Neural cell (in vitro differentiated cells): ENCODE measurements around the gene AGPAT2. TPM values are rescaled to one million over a fixed set of nuclear protein-coding genes. Genes with fewer than 3 reads are reported as not detected.
"Not testable (repeated sequence)": the region's sequence is repeated elsewhere in the genome, so short reads cannot be mapped to it uniquely, and the experiment has no call there.

Experiments
- H2AFZ ChIP-seq: fragments of 200-600, 300-800 bp; sonication (generic), shearing (Covaris generic); 2 replicates; pipeline ENCODE4 v1.6.0; 2014; ENCODE audit warnings: low read depth, mild to moderate bottlenecking, antibody characterized with exemption, low read length, moderate library complexity
- H3F3A ChIP-seq: fragments of 200-600 bp; shearing (Covaris generic); 2 replicates; pipeline ENCODE4 v1.6.1; 2016; ENCODE audit warnings: mild to moderate bottlenecking, moderate library complexity, mixed read lengths, antibody characterized with exemption, low read length; ENCODE audit not compliant: insufficient read depth, poor library complexity, severe bottlenecking
- H3K27ac ChIP-seq: fragments of 200-600, 300-800 bp; sonication (generic), shearing (Covaris generic); 2 replicates; pipeline ENCODE4 v1.5.1; 2014; ENCODE audit warnings: mild to moderate bottlenecking, low read length, moderate library complexity
- H3K27me3 ChIP-seq: fragments of 300-800, 200-600 bp; sonication (generic), shearing (Covaris generic); 2 replicates; pipeline ENCODE4 v1.6.0; 2014; ENCODE audit warnings: mild to moderate bottlenecking, low read depth, low read length, moderate library complexity; ENCODE audit not compliant: insufficient read depth
- H3K36me3 ChIP-seq: fragments of 300-800, 200-600 bp; sonication (generic), shearing (Covaris generic); 2 replicates; pipeline ENCODE4 v1.5.1; 2014; ENCODE audit warnings: mild to moderate bottlenecking, antibody characterized with exemption, low read length, moderate library complexity; ENCODE audit not compliant: insufficient read depth
- H3K4me2 ChIP-seq: fragments of 300-800, 200-600 bp; sonication (generic), shearing (Covaris generic); 2 replicates; pipeline ENCODE4 v1.6.0; 2014; ENCODE audit warnings: mild to moderate bottlenecking, low read length
- H3K4me3 ChIP-seq: fragments of 300-800, 200-600 bp; sonication (generic), shearing (Covaris generic); 2 replicates; pipeline ENCODE4 v1.5.1; 2014; ENCODE audit warnings: mild to moderate bottlenecking, low read length, moderate library complexity
- H3K79me2 ChIP-seq: fragments of 200-600 bp; shearing (Covaris generic); replicated peaks from 2 replicates; pipeline ENCODE4 v1.6.0; 2014; ENCODE audit warnings: mild to moderate bottlenecking, low read length, moderate library complexity; ENCODE audit not compliant: insufficient read depth
- H3K9ac ChIP-seq: fragments of 300-800, 200-600 bp; sonication (generic), shearing (Covaris generic); 2 replicates; pipeline ENCODE4 v1.6.1; 2016; ENCODE audit warnings: mild to moderate bottlenecking, low read length, mixed read lengths
- H3K9me2 ChIP-seq: fragments of 200-600 bp; shearing (Covaris generic); 2 replicates; pipeline ENCODE4 v1.6.1; 2016; ENCODE audit warnings: mild to moderate bottlenecking, low read length, mixed read lengths; ENCODE audit not compliant: insufficient read depth
- H3K9me3 ChIP-seq: fragments of 200-600, 300-800 bp; sonication (generic), shearing (Covaris generic); 2 replicates; pipeline ENCODE4 v1.6.1; 2016; ENCODE audit warnings: mild to moderate bottlenecking, mixed run types, low read length, moderate library complexity, mixed read lengths
- H4K20me1 ChIP-seq: fragments of 200-600 bp; shearing (Covaris generic); 2 replicates; pipeline ENCODE4 v1.6.1; 2016; ENCODE audit warnings: mild to moderate bottlenecking, mixed run types; ENCODE audit not compliant: insufficient read depth
- EP300 ChIP-seq: fragments of 450-650 bp; conservative IDR thresholded peaks from 2 replicates; pipeline ENCODE4 v1.6.1; 2014; ENCODE audit warnings: antibody characterized with exemption, mild to moderate bottlenecking, moderate library complexity; ENCODE audit not compliant: poor library complexity, severe bottlenecking
- EZH2 ChIP-seq: fragments of 200-600, 300-800 bp; shearing (Covaris generic), sonication (generic); IDR thresholded peaks from 2 replicates; pipeline ENCODE4 v1.6.1; 2014; ENCODE audit warnings: antibody characterized with exemption, low read length, borderline replicate concordance, mild to moderate bottlenecking; ENCODE audit not compliant: insufficient read depth, poor library complexity, severe bottlenecking
- MXI1 ChIP-seq: fragments of 450-650 bp; conservative IDR thresholded peaks from 2 replicates; pipeline ENCODE4 v1.6.1; 2014; ENCODE audit warnings: antibody characterized with exemption, mild to moderate bottlenecking; ENCODE audit not compliant: poor library complexity, severe bottlenecking
- POLR2AphosphoS5 ChIP-seq: IDR thresholded peaks from 2 replicates; pipeline ENCODE4 v1.6.1; 2012
- RAD21 ChIP-seq: fragments of 450-650 bp; conservative IDR thresholded peaks from 2 replicates; pipeline ENCODE4 v1.6.1; 2014; ENCODE audit warnings: antibody characterized with exemption, mild to moderate bottlenecking, moderate library complexity
- SMC3 ChIP-seq: fragments of 450-650 bp; conservative IDR thresholded peaks from 2 replicates; pipeline ENCODE4 v1.6.1; 2014; ENCODE audit warnings: antibody characterized with exemption, mild to moderate bottlenecking, moderate library complexity; ENCODE audit not compliant: poor library complexity
- TAF1 ChIP-seq: IDR thresholded peaks from 2 replicates; pipeline ENCODE4 v1.6.1; 2012; ENCODE audit warnings: low read depth
- polyA plus RNA-seq: library from polyadenylated mRNA; depleted of rRNA; stranded (reverse); fragments of >200 nt; gene quantifications from 2 replicates; pipeline ENCODE4 v1.2.3, GENCODE V29; 2014
- TF ChIP-seq, protein P1 (sequence below): fragments of 450-650 bp; IDR thresholded peaks from 2 replicates; pipeline ENCODE4 v1.5.1; 2014; ENCODE audit warnings: antibody characterized with exemption, mild to moderate bottlenecking, moderate library complexity; ENCODE audit not compliant: poor library complexity, severe bottlenecking
- TF ChIP-seq, protein P2 (sequence below): IDR thresholded peaks from 2 replicates; pipeline ENCODE4 v1.6.1; 2012; ENCODE audit warnings: borderline replicate concordance

Gene AGPAT2
- polyA plus RNA-seq, 1 donor from 2014 or later, result 1.3 TPM

DNA sequence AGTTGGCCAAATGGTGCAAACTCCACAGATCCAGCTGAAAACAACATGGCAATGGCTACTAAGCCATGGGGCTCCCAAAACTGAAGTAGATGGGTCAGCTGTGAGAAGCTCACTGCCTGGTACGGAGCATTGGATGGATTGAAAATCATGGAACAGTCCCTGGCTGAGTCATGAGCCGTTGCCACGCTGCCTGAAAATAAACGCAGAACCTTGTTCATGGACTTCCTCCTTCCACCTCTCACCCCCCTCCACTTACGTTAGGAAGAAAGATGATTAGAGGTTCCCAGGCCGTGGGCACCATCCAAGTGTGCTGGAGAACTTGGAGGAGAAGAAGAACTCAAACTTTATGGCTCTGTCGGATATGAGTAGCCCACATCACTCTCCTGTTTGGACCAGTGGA is 18.3 kb upstream of the AGPAT2 start:
- Histone ChIP-seq H3K27me3 (no peaks in the 10 kb centered on the region), H3K9me2 (no peaks in the 10 kb centered on the region), H2AFZ (no peak overlapping the region), H3K36me3 (no peaks in the 10 kb centered on the region), H3K4me3 (no peak overlapping the region), H3K79me2 (no peaks in the 10 kb centered on the region), H4K20me1 (no peaks in the 10 kb centered on the region), H3K9ac (no peak overlapping the region), H3K27ac (no peak overlapping the region), H3K9me3 (no peaks in the 10 kb centered on the region), H3F3A (no peaks in the 10 kb centered on the region), H3K4me2 (no peak overlapping the region)
- TF ChIP-seq, protein P1, sequence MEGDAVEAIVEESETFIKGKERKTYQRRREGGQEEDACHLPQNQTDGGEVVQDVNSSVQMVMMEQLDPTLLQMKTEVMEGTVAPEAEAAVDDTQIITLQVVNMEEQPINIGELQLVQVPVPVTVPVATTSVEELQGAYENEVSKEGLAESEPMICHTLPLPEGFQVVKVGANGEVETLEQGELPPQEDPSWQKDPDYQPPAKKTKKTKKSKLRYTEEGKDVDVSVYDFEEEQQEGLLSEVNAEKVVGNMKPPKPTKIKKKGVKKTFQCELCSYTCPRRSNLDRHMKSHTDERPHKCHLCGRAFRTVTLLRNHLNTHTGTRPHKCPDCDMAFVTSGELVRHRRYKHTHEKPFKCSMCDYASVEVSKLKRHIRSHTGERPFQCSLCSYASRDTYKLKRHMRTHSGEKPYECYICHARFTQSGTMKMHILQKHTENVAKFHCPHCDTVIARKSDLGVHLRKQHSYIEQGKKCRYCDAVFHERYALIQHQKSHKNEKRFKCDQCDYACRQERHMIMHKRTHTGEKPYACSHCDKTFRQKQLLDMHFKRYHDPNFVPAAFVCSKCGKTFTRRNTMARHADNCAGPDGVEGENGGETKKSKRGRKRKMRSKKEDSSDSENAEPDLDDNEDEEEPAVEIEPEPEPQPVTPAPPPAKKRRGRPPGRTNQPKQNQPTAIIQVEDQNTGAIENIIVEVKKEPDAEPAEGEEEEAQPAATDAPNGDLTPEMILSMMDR, result no peak
- TF ChIP-seq RAD21 (no peak), EZH2 (no peak), POLR2AphosphoS5 (no peak), SMC3 (no peak), MXI1 (no peak), TAF1 (no peak), EP300 (no peak)
- TF ChIP-seq, protein P2, sequence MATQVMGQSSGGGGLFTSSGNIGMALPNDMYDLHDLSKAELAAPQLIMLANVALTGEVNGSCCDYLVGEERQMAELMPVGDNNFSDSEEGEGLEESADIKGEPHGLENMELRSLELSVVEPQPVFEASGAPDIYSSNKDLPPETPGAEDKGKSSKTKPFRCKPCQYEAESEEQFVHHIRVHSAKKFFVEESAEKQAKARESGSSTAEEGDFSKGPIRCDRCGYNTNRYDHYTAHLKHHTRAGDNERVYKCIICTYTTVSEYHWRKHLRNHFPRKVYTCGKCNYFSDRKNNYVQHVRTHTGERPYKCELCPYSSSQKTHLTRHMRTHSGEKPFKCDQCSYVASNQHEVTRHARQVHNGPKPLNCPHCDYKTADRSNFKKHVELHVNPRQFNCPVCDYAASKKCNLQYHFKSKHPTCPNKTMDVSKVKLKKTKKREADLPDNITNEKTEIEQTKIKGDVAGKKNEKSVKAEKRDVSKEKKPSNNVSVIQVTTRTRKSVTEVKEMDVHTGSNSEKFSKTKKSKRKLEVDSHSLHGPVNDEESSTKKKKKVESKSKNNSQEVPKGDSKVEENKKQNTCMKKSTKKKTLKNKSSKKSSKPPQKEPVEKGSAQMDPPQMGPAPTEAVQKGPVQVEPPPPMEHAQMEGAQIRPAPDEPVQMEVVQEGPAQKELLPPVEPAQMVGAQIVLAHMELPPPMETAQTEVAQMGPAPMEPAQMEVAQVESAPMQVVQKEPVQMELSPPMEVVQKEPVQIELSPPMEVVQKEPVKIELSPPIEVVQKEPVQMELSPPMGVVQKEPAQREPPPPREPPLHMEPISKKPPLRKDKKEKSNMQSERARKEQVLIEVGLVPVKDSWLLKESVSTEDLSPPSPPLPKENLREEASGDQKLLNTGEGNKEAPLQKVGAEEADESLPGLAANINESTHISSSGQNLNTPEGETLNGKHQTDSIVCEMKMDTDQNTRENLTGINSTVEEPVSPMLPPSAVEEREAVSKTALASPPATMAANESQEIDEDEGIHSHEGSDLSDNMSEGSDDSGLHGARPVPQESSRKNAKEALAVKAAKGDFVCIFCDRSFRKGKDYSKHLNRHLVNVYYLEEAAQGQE, result no peak

DNA sequence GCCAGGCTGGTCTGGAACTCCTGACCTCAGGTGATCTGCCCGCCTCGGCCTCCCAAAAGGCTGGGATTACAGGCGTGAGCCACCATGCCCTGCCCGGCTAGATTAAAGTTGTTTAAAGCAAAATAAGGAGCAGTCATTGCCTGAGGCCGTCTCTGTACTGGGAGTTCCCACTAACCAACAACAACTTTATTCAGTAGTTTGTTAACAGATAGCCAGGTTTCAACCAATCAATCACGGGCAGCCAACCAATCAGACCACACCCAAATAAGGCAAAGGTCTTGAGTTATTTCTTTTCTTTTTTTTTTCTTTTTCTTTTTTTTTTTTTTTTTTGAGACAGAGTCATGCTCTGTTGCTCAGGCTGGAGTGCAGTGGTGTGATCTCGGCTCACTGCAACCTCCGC is 17.5 kb upstream of the AGPAT2 start:
- H3F3A ChIP-seq, H3K79me2 ChIP-seq, H4K20me1 ChIP-seq, H3K27me3 ChIP-seq, H3K9ac ChIP-seq, H3K4me3 ChIP-seq, H3K27ac ChIP-seq, H3K4me2 ChIP-seq, H3K9me3 ChIP-seq, H3K36me3 ChIP-seq, H2AFZ ChIP-seq, H3K9me2 ChIP-seq: not testable (repeated sequence)

DNA sequence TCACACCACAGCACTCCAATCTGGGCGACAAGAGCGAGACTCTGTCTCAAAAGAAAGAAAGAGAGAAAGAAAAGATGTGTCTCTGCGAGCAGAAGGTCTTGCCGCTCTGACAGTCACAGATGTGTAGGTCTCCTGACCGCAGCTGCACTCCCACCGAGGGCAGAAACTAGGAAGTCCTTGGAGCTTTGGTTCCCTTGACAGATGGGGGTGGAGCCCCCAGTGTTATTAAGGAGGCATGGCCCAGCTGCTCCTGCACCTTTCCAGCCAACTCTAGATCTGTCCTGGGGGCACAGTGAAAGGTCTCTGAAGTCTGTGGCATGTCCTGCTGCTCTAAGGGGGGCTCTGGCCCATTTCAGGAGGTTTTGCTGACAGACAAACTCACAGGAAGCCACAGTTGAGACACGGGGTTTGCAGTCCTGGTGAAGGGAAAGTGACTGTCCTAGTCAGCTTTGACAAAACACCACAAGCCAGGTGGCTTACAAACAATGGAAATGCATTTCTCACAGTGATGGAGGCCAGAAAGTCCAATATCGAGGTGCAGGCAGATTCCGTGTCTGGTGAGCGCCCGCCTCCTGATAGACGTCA is 16.1 kb upstream of the AGPAT2 start:
- no peak overlapping the region for H3K4me3 ChIP-seq
- H3K27me3 ChIP-seq, result no peaks in the 10 kb centered on the region
- H3K9me2 ChIP-seq, result no peaks in the 10 kb centered on the region
- no peaks in the 10 kb centered on the region for H4K20me1 ChIP-seq
- H3K27ac ChIP-seq, result no peak overlapping the region
- H3K9ac ChIP-seq, result no peak overlapping the region
- no peak overlapping the region for H2AFZ ChIP-seq
- H3K9me3 ChIP-seq, result no peaks in the 10 kb centered on the region
- no peaks in the 10 kb centered on the region for H3K36me3 ChIP-seq
- H3K4me2 ChIP-seq, result no peak overlapping the region
- H3F3A ChIP-seq, result no peaks in the 10 kb centered on the region
- H3K79me2 ChIP-seq, result no peaks in the 10 kb centered on the region
- TF ChIP-seq, protein P1, result no peak
- TF ChIP-seq RAD21 (no peak), TAF1 (no peak), MXI1 (no peak), POLR2AphosphoS5 (no peak), EZH2 (no peak), SMC3 (no peak)
- TF ChIP-seq, protein P2, result no peak
